Mucosa of descending colon (tissue), 3 donors: ENCODE data around the gene HDAC7. TPM values are rescaled to one million over a fixed set of nuclear protein-coding genes. Genes with fewer than 3 reads are reported as not detected.

ENCODE experiments used
- ATAC-seq: fragments of 200-7000 bp; cut with Tn5 transposase; one replicate; pipeline ENCODE4 v1.9.1; 2020; ENCODE audit warnings: mild to moderate bottlenecking, moderate library complexity
- DNase-seq, 3 donors: peaks; one replicate each; pipeline ENCODE4 v3.0.0-alpha.2; 2020
- H3K36me3 ChIP-seq: fragments of 200-600 bp; one replicate; pipeline ENCODE4 v1.8.0; 2021; ENCODE audit warnings: low read depth, mild to moderate bottlenecking
- H3K4me1 ChIP-seq: fragments of 200-600 bp; one replicate; pipeline ENCODE4 v1.8.0; 2021; ENCODE audit warnings: low read depth, mild to moderate bottlenecking
- H3K4me3 ChIP-seq: fragments of 200-600 bp; one replicate; pipeline ENCODE4 v1.8.0; 2021; ENCODE audit warnings: mild to moderate bottlenecking
- H3K9me3 ChIP-seq: fragments of 200-600 bp; one replicate; pipeline ENCODE4 v1.8.0; 2021; ENCODE audit warnings: mild to moderate bottlenecking
- intact Hi-C, 2 donors: fragments of 100-400 bp; cut with DNase I in 1 of 2; cut with micrococcal nuclease in 1 of 2; formaldehyde crosslinking; loops; one replicate each; pipeline versions ENCODE4 v1.11.0 to v1.11.1; 2022; cut with DNase I, micrococcal nuclease
- long read RNA-seq, 2 donors: library from polyadenylated mRNA; unstranded; transcript quantifications; one replicate each; pipeline ENCODE4 v2.0.0, GENCODE V29; 2019 to 2021
- total RNA-seq, 3 donors: library from RNA; stranded (reverse); fragmentation: NEBNext Ultra II Directional in 2 of 3; extraction: Animal tissue kit (Norgen Biotek cat#: 25700) in 2 of 3; gene quantifications; one replicate each; pipeline versions ENCODE4 v1.2.1 to v1.2.4, GENCODE V29; 2021 to 2023
- TF ChIP-seq, protein P1 (sequence below): fragments of 200-600 bp; IDR thresholded peaks from one replicate; pipeline ENCODE4 v1.8.0; 2022; ENCODE audit warnings: antibody characterized with exemption, mild to moderate bottlenecking
- donor health status: DM: no; HTN: no; CAD: no; lungs with moderate emphysema.
- donor health status: DM: no; HTN: no; CAD: no.
- donor health status: DM: no; HTN: yes; CAD: no.

The HDAC7 gene
- 10 to 100 TPM; 19.5 to 67.4 (median 33.2) TPM for total RNA-seq
- long read RNA-seq, donor 1, full-length matches to known transcripts: 4 of 87 reads
- long read RNA-seq, donor 1, partial matches to known transcripts: 65 of 87 reads
- long read RNA-seq, donor 1, other reads (novel, unspliced or antisense): 18 of 87 reads
- long read RNA-seq, donor 2, partial matches to known transcripts: 1 of 4 reads
- long read RNA-seq, donor 2, other reads (novel, unspliced or antisense): 3 of 4 reads

DNA sequence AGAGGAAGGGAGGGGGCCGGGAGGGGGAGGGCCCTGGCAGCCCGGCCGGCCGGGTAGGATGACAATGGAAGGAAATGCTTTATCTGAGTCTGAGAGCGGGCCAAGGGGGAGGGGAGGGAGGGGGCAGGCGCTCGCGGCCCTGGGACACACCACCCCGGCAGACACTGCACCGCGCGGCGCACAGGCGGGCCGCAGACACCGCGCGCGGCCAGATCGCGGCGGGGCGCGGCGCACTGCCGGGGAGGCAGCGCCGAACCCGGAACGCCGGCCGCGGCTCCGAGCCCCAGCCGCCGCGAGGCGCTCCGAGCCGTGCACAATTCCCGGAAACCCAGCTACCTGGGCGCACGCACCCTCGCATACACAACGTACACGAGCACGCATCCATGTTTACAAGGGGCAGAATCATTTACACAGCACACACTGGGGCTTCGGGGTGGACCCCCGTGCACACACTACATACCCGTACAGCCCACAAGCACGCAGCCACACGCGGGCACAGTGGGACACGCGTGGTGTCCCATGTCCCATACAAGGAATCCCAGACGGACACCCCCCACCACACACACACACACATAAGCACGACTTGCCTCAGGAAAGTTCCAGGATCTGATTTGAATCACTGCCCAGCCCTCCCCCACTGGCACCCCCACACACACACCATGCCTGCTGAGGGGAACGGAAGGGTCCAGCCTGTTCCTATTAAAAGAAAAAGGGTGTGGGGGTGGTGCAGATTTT lies at the start of gene HDAC7:
HDAC7 (minus strand) TSS at position 8 of the 735 bp plus-strand sequence. CDS start 118 bp downstream, outside the sequence.
- ATAC-seq (peak; percentile 73), DNase-seq (peak; percentile 85 to 92 (median 86))
- Histone ChIP-seq H3K36me3 (no peaks in the 10 kb centered on the region), H3K9me3 (no peaks in the 10 kb centered on the region), H3K4me3 (peak within 1 kb of the TSS; percentile 68), H3K4me1 (peaks cover 25% of the 10 kb centered on the region)
- TF ChIP-seq, protein P1, sequence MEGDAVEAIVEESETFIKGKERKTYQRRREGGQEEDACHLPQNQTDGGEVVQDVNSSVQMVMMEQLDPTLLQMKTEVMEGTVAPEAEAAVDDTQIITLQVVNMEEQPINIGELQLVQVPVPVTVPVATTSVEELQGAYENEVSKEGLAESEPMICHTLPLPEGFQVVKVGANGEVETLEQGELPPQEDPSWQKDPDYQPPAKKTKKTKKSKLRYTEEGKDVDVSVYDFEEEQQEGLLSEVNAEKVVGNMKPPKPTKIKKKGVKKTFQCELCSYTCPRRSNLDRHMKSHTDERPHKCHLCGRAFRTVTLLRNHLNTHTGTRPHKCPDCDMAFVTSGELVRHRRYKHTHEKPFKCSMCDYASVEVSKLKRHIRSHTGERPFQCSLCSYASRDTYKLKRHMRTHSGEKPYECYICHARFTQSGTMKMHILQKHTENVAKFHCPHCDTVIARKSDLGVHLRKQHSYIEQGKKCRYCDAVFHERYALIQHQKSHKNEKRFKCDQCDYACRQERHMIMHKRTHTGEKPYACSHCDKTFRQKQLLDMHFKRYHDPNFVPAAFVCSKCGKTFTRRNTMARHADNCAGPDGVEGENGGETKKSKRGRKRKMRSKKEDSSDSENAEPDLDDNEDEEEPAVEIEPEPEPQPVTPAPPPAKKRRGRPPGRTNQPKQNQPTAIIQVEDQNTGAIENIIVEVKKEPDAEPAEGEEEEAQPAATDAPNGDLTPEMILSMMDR: no peak
- intact Hi-C loops: no loop called here

DNA sequence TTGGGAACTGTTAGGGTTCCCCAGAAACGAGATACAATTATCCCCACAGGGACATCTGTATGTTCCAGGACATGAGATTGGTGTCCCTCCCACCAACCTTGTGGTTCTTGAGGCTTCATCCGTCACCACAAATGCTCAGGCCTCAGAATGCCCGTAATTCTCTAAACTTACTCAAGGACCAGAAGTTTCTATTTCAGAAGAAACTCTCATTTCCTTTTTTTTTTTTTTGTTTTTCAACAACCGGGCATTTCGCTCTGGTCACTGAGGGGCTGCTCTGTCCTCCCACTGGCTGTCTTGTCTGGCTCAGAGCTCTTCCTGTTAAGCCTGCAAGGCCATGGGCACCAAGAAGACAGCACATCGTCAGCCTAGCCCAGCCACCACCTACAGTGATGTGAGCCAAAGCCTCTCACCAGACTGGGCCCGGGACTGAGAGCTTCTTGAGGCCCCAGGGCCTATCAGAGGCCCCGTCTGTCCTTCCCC lies 48.9 kb upstream of the HDAC7 start:
- Histone ChIP-seq H3K4me3 (no peak overlapping the region), H3K9me3 (no peaks in the 10 kb centered on the region), H3K4me1 (peaks cover 7% of the 10 kb centered on the region), H3K36me3 (peaks cover 4% of the 10 kb centered on the region)
- TF ChIP-seq, protein P1: no peak
- intact Hi-C loops: no loop called here
- DNase-seq (no peak), ATAC-seq (no peak)

DNA sequence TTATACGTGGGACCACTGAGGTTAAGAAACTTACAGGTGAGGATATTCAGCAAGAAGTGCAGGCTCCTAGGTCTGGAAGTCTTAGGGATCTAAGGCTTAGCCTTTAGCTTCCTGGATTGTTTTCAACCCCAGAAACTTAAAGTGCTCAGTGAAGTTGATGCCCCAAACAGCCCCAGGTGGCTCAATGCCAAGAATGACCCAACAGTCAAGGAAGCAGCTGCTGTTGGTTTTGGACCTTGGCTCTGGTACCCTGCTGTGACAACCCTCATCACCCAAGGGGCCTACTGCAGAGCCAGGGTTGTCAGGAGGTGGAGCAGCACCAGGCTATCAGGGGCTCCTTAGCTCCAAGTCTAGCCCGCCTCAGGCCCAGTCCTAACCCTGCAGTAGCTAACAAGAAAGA lies 48.3 kb upstream of the HDAC7 start:
- H3K4me1 ChIP-seq: peaks cover 7% of the 10 kb centered on the region
- no peak for DNase-seq
- H3K36me3 ChIP-seq: peaks cover 4% of the 10 kb centered on the region
- ATAC-seq: no peak
- intact Hi-C loops: no loop called here
- no peak overlapping the region for H3K4me3 ChIP-seq
- TF ChIP-seq, protein P1: no peak
- H3K9me3 ChIP-seq: no peaks in the 10 kb centered on the region

DNA sequence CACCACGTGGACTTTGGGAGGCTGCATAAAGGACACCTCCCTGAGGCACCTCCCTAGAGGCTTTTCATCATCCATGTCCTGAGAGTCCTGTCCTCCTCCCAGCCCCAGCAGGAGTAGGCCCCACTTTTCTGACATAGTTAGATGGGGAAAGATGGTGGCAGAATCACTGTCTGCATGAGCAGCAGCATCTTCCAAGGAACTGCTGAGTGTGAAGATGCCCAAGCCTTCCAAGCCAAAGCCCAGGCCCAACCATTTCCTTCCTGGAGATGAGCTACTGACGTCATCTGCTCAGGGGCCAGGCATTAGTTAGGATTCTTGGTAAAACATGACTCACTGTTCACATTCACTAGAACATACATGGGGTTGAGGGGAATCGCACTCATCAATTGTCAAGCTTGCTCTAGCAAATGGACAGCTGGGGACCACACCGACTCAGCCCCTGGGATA lies 47.8 kb upstream of the HDAC7 start:
- Histone ChIP-seq H3K9me3 (no peaks in the 10 kb centered on the region), H3K36me3 (peaks cover 4% of the 10 kb centered on the region), H3K4me1 (peaks cover 7% of the 10 kb centered on the region), H3K4me3 (no peak overlapping the region)
- peak; percentile 5 for ATAC-seq
- no peak for DNase-seq
- intact Hi-C loops: no loop called here
- TF ChIP-seq, protein P1: no peak

DNA sequence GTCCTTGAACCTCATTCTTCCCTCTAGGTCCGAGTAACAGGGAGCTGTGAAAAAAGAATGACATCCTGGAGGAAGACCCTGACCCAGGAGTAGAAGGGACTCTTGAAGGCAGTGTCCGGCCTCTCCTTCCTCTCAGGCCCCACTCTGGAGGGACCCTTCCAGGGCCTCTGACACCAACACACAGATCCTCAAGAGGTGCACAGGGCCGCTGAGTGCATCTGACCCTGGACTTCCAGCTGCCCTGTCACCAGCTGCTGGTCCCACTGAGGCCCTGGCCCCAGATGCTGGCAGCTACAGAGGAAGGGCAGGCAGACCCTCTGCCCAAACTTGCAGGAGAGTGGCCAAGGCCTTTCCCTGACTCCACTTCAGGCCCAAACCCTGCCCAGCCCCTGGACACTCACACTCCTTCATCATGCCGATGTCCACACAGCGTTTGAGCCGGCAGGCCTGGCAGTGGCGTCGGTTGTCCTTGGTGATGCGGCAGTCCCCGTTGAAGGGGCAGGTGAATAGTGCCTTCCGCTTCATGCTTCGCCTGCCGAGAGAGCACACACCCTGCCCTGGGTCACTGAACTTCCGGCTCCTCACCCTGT lies 45.0 kb upstream of the HDAC7 start:
- intact Hi-C loops: no loop called here
- H3K4me1 ChIP-seq: no peaks in the 10 kb centered on the region
- H3K4me3 ChIP-seq: no peak overlapping the region
- TF ChIP-seq, protein P1: no peak
- ATAC-seq (no peak), DNase-seq (no peak)
- H3K36me3 ChIP-seq: peaks cover 4% of the 10 kb centered on the region
- no peaks in the 10 kb centered on the region for H3K9me3 ChIP-seq
